GM21825 (cell line): ENCODE results near the gene RIMBP2.

ENCODE experiments used
- ATAC-seq: cut with Tn5 transposase; IDR thresholded peaks from one replicate; pipeline ENCODE4 v1.9.1; 2021; ENCODE audit warnings: mild to moderate bottlenecking, moderate library complexity; ENCODE audit not compliant: unreplicated experiment

The RIMBP2 gene

DNA sequence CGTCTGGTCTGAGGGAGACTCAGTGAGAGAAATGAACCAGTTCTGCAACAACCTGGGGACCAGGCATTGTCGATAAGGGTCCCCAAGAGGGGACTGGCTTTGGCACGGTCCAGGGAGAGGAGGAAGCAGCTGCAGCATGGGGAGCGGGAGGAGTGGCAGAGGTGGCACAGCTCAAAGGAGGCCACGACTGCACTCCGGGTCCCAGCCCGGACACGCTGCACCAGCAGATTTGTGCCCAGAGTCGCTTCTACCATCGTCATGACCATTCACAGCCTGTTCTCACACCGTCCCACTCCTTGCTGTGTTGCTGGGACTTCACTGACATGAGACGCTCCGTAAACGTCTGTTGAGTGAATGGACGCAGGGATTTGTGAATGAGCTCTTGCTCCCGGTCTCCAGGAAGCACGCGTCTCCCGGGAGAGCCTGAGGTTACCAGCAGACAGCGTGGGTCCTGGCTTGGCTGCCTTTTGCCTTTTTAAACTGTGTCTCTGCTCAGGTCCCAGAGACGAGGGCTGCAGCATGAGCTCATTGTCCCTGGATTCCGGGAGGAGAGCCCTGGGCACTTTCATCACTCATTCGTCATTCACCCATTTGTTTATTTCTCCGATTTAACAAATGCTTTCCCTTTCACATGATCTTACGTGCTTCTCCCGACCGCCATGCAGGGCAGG lies 241.4 kb downstream of the RIMBP2 start:
- no peak for ATAC-seq

DNA sequence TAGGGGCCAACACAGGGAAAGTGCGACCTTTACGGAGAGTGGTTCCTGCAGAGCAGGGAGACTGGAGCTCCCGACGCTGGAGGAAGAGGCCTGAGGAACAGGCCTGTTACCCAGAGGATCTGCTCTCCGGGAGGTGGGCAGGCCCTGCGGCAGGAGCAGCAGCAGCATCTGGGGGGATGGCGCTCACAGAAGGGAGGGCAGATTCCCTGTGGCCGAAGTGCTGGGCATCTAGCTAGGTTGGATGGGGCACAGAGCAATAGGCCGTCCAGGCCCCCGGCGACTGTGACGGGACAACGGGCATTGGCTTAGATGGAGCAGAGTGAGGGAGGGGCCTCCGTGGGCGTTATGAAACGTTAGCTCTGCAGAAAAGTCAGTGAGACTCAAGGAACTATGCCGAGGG lies 242.8 kb downstream of the RIMBP2 start:
- no peak for ATAC-seq

DNA sequence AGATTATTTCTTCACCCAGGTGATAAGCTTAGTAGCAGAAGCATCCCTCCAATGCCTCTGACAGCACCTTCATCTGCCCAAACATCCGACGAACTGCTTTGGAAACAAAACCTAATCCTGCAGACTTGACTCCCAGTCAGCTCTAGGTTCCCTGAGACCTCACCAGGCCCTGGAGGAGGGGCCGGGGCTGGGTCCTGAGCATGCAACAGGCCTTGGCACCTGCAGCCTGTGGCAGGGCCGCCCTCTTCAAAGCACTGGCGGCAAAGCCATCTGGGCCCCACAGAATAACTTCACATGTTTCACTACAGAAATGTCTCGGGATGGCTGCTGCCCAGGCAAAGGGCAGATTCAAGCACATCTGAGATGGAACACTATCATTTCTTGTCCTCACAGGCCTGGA lies 245.1 kb downstream of the RIMBP2 start:
- no peak for ATAC-seq

DNA sequence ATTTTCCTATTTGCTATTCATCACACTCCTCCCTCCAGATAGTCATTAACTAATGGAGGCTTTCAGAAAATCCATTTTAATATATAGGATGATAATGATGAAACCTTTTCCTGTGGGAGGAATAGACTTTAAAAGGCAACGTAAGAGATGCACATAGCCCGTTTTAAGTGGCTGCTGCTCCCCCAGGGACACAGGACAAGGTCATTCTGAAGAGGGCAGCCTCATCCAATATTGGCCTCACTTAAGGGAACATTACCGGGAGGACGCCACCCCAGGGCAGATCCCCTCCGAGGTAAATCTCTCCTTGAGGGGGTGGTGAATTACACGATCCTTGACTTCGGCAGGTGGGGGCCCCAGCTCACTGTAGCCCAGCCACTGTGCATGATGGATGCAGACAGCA lies 246.5 kb downstream of the RIMBP2 start:
- no peak for ATAC-seq

DNA sequence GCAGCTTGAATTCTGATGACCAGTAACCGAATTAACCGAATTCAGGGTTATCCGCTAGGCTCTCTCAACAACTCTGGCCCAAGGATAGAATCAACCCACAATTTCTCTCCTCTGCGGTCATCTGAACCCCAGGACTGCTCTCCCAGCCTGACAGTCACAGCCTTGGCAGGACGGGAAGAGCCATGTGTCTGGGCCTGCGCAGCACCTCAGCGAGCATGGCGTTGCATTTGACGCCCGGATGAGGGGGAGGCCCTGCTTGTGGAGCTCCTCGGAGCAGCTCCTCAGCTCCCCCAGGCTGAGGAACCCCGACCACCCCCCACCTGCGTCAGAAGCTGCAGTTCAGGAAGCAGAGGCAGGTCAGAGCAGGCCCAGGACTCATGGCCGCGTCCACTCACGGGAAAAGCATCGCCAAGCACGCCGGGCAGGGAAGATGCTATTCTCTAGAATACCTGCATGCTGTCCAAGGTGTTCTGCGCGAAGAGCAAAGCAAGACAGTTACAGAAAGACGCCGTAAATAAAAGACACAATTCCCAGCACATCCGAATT lies 247.3 kb downstream of the RIMBP2 start:
- no peak for ATAC-seq

DNA sequence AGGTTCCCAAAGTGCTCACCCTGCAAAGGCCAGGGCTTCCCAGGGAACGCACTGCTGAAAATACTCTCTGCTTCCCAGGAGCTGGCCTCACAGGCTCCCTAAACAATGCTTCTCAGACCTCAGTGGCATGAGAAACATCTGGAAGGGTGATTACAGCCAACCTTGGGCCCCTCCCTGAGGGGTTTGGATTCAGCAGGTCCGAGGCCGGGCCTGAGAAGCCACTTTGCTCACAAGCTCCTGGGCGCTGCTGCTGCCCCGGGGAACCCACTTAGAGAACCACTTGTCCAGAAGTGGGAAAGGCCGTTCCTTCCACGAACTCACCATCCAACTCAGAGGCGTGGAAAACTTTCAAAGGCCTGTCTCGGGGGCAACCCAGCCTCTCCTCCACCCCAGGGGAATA lies 247.9 kb downstream of the RIMBP2 start:
- ATAC-seq: no peak

DNA sequence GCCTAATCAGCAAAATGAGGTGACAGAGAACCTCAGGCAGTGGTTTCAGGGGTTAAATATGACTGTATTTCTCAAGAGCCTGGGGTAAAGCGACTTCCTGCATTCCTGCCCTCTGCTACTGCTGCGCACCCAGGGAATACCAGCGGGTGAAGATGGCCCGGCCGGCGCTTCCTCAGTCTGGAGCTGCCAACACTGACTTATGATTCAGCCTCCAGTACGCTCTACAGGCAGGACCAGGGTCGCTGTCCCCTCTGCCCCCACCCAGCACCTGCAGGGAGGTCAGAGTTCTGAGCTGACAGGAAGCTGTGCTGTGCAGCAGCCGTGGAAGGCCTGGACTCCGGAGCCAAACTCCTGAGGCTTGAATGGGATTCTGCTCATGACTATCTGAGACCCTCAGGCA lies 250.5 kb downstream of the RIMBP2 start:
- ATAC-seq: no peak

DNA sequence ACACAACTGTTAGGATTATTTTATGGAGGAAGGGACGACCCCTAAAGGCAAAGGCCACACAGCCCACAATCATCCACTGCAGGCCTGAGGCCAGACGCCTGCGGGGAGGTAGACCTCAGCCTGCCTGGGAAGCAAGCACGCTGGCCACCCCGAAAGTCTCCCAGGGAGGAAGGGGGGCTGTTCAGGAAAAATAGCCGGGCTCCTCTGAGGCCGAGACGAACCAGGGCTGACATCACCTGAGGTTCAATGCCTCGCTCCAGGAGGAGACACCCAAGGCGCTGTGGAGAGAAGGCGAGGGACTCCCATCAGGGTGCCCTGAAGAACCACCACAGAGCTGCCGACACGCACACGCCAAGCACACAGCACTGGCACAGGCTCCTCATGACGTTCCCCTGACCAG lies 251.1 kb downstream of the RIMBP2 start:
- no peak for ATAC-seq

DNA sequence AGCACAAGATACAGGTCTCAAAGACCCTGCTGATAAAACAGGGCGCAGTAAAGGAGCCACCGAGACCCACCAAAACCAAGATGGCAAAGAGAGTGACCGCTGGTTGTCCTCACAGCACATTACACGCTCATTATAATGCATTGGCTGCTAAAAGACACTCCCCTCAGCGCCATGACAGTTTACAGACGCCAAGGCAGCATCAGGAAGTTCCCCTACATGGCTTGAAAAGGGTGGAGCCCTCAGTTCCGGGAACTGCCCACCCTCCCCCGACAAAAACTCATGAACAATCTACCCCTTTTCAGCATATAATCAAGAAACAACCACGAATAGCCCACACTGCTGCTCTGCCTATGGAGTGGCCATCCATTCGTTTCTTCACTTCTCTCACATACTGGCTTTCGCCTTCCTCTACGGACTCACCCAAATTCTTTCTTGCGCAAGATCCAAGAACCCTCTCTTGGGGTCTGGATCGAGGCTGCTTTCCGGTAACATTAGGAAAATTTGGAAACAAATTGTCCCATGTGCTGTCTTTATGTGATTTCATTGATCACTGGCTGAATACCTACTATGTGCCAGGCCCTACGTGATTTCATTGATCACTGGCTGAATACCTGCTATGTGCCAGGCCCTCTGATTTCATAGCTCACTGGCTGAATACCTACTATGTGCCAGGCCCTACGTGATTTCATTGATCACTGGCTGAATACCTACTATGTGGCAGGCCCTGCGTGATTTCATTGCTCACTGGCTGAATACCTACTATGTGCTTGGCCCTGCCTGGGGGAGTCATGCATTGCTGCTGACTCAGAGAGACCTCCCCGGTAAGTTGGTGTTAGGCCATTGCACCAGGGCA lies 252.1 kb downstream of the RIMBP2 start:
- ATAC-seq: no peak

DNA sequence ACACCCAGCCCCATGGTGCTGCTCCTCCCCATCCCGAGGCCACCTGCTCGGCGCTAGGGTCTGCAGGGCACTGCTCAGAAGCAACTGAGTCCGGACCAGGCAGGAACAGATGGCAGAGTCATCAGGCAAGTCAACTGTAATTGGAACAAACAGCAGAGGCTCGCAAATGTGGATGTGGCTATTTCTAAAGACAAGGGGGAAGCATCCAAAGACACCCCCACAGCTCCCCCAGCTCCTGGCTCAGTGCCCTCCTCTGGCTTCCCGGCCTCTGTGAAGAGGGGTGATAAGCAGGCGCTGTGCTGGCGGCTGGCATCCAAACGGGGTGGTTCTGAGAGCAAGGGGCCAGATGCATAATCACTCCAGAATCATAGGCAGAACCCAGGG lies 252.8 kb downstream of the RIMBP2 start:
- no peak for ATAC-seq

DNA sequence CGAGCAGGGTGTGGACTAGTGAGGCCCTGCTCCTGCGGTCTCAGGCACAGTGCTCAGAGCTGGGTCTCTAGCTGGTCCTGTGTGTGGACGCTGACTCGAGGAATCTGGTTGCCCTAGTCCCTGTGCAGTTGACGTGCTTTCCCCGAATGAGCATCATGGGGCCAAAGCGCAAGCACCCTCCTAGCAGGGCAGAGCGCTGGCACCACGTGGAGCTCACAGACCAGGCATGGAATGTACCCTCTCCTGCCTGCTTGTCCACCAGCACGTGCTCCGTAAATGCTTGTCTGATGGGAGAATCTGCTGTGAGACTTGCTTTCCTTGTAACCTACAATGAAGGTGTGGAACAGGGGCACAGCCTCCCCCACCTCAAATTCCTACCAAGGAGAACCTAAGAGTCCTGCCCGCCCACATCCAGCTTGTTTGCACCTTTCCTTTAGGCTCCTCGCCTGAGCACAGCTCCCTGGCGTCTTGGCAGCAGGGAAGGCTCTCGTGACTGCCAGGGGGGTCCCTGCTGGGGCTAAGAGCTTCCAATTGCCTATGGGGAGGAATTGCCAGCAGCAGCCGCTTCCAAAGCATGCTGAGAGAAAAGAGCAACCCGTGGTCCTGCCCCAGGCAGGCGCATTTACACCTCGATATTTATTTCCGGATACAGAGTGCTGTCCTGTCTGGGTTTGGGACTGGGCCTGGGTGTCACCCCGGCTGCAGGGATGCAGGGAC lies 253.4 kb downstream of the RIMBP2 start:
- ATAC-seq: no peak

DNA sequence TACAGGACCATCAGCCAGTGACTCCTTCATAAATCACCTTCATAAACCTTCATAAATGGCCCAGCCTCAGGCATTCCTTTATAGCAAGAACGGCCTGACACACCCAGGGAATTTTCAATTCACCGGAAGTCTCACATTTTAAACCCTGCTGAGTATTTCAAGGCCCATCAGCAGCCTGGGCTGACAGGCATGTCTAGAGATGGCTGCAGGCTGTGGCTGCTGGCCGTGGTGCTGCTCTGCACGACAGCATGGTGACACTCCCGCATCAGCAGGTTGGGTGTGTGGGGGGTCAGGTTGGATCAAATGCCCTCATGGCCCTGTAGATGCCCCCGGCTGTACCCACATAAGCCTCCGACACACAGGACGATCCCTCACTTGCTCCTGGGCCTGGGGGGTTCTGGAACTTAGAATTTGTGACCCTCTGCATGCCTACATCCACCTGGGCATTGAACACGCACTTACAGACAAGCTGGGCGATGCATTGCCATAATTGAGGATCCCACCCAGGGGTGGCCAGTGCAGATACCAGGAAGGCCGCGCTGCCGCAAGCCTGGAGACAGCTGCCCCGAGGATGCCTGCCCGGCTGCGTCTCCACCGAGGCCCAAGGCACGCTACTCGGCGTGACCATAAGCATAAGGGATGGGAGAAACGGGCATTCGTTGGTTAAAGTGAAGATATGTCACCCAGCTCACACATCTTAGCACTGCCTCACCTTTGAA lies 254.1 kb downstream of the RIMBP2 start:
- no peak for ATAC-seq

DNA sequence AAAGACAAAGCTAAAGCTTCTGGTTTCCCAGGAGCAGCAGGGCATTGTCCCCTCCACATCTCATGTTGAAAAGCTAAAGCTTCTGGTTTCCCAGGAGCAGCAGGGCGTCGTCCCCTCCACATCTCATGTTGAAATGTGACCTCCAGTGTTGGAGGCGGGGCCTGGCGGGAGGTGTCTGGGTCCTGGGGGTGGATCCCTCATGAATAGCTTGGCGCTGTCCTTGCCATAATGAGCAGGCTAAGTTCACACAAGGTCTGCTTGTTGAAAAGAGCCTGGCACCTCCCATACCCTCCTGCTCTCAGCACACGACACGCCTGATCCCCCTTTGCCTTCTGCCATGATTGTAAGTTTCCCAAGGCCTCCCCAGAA lies 254.7 kb downstream of the RIMBP2 start:
- no peak for ATAC-seq

DNA sequence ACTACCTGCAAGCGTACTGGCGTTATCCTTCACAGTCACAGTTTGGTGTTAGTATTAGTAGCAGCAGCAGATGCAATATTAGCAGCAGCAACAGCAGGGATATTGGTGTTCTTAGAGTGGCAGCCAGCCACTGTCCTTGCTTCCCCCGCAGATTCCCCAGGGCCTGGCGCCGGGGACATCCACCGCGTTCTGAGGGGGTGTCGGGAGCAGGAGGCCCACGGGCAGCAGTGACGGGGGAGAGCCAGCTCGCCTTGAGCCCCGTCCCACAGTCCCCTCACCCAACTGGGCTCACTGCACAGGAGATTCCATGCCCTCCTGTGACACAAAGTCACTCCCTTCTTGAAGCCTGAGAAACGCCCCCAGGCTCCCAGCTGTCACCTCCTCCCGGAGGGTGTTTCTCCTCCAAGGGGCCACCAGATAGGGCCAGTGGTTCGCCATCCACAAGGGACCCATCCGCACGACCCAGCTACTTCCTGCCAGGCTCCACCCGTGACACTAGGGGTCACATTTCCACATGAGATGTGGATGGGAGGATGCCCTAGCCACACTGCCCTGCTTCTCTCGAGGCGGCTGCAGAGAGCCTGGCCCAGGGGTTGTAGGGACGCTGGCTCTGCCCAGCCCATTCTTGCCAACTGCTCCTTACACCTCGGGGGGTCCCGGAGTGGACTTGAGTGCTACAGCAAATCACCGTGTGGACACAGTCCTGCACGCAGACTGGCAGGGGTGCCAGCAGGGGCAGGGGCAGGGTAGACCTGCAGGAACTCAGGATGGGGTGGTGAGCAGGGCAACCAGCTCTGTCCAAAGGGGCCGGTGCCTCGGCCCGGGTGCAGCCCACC lies 255.3 kb downstream of the RIMBP2 start:
- no peak for ATAC-seq

DNA sequence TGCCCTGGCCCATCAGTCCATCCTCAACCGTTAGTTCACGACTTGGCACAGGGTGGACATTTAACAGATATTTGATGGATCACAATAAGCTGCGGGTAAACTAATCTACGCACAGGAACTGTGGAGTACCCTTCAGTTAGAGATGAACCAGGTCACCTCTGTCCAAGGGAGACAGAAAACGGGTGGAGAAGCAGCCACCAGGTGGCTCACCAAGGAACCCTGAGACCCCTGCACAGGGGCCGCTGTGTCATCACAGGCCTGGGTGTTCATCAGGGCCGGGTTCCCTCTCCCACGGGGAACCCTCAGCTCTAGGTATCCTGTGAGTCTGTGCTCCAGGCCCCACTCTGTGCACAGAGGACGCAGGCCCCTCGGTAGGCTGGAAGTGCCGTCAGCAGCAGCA lies 256.2 kb downstream of the RIMBP2 start:
- no peak for ATAC-seq

DNA sequence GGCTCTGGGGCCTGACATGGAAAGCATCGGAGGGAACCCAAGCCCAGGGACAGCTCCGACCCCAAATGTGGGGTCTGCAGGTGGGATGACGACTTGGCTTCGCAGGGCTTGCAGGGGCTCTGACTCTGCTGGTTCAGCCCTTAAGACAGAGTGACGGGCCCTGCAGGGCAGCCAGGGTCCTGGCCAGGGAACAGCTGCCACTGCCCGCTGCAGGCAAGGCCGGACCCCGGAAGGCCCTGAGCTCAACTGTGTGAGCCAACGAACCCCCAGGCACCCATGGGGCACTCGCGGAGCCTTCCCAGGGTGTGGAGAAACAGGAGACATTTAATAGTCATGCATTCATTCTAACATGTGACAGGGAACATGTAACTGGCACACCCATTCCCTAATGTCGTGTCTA lies 257.8 kb downstream of the RIMBP2 start:
- no peak for ATAC-seq

DNA sequence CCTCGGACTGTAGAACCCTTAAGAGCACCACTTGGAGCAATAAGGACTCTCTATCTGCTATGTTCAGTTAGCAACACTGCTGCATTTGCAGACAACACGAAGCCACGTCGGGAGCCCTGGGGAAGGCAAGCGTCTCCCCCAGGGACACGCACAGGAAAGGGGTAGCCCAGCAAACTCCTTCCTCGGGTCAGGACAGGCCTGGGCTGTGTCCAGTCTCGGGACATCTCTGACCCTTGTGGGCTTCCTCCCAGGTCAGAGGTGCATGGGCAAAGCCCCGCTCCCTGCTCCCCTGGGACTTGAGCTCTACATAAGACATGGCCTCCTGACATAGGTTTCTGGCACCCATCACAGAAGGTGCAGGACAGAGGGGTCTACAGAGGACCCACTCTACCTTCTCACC lies 258.9 kb downstream of the RIMBP2 start:
- ATAC-seq: no peak

DNA sequence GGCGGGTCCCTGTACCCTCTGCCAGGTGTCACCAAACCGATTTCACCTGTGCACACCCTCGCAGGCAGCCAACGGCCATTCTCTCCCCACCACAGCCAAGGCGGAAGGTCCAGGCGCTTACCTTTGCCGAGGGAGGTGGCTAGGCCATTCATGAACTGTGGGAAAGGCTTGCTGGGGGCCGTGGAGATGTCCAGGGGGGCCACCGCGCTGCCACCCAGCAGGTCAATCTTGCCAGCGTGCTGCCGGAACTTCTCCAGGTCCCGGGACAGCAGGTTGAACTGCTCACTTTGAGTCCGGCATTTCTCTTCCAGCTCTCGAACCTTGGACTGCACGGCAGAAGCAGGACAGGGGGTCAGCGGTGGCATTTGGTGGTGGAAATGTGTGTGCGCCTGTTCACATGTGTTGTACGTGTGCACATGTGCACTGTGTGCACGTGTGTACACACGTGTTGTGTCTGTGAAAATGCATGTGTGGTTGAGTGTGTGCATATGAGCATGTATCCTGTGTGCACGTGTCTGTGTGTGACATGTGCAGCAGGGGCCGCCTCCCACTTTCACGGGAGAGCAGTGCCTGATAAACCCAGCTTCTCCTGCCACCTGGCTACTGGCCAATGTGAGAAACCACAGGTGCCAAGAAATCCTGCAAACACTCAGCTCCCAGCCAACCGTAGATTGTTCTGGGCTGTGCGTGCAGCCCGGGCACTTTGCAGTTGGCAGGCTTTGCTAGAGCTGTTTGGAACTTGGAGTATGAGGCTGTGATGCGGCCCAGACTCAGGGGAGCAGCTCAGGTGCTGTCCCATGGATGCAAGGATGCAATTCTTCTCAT lies 259.5 kb downstream of the RIMBP2 start:
- ATAC-seq: no peak

DNA sequence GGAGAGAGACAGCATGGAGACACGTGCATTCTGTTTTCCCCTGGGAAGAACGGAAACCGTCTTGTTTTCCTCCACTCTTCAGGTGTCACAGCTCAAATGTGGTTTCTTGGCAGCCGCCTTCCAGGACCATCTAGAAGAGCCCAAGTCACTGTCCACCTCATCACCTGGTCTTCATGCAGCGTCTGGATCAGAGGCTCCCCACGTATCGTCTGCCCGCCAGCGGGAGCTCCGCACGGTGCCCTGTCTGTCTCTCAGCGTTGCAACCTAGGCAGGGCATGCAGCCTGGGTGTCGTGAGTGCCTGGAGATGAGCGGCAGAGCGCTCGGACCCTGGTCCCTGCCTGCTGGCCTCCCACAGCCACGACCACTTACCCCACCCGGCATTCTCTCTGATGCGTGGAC lies 260.9 kb downstream of the RIMBP2 start:
- ATAC-seq: no peak
